Measurements from ENCODE around the gene ADRM1.

DNA sequence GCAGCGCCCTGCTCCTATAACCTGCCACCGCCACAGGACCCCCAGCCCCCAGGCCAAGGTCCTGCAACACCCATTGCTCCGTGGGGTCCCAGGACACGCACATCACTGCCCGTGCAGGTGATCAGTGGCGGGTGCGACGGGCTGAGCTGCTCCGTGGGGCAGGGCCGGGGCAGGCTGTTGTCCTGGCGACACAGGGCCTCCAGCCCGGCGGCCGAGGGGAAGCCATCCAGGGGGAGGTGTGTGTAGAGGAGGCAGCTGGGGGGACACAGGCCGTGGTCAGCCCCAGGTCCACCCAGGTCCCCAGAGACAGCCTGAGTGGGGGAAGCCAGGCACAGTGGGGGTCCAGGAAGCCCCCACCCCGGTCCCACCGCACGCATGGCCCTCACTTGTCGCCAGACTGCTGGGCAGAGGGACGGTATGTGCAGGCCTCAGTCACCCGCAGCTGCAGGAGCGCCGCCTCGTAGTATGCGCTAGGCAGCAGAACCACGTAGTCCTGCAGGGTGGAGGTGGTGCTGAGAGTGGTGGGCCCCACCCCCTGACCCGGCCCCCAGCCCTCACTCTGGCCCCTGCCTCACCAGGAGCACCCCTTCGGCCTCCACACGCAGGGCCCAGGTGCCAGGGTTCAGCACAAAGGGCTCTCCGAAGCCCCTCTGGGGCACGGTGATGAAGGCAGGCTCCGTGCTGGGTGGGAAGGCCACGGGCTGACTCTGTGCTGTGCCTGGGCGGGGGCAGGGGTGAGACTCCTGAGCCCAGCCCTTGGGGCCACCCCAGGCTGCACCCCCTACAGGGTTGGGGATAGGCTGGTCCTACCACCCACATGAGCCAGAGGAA, 30.4 kb downstream of the ADRM1 start:
- TF ChIP-seq, protein P1, sequence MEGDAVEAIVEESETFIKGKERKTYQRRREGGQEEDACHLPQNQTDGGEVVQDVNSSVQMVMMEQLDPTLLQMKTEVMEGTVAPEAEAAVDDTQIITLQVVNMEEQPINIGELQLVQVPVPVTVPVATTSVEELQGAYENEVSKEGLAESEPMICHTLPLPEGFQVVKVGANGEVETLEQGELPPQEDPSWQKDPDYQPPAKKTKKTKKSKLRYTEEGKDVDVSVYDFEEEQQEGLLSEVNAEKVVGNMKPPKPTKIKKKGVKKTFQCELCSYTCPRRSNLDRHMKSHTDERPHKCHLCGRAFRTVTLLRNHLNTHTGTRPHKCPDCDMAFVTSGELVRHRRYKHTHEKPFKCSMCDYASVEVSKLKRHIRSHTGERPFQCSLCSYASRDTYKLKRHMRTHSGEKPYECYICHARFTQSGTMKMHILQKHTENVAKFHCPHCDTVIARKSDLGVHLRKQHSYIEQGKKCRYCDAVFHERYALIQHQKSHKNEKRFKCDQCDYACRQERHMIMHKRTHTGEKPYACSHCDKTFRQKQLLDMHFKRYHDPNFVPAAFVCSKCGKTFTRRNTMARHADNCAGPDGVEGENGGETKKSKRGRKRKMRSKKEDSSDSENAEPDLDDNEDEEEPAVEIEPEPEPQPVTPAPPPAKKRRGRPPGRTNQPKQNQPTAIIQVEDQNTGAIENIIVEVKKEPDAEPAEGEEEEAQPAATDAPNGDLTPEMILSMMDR (conservative IDR thresholded peaks at IDR 0.05): no peak
- no peak for TF ChIP-seq ZFX (IDR thresholded peaks at IDR 0.05)
